Measurements from ENCODE around the gene SV2A.

DNA sequence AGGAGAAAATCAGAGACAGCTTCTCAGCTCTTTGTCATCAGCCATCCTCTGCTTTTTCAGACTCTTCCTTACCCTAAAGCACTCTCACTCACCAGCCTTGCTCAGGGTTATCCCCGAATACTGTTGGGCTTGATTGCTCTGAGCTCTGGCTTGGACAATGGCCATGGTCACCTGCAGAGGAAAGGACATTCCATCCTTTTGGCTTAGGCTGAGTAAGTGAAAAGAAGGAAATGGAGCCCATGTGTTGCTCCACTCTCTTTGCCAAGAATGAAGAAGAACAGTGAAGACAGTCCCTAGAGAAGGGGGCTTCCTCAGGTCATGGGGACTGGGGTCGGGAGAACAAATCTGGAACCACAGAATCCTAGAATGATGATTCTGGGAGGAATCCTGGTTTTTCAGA is 16.7 kb upstream of the SV2A start:
- TF ChIP-seq, protein P1, sequence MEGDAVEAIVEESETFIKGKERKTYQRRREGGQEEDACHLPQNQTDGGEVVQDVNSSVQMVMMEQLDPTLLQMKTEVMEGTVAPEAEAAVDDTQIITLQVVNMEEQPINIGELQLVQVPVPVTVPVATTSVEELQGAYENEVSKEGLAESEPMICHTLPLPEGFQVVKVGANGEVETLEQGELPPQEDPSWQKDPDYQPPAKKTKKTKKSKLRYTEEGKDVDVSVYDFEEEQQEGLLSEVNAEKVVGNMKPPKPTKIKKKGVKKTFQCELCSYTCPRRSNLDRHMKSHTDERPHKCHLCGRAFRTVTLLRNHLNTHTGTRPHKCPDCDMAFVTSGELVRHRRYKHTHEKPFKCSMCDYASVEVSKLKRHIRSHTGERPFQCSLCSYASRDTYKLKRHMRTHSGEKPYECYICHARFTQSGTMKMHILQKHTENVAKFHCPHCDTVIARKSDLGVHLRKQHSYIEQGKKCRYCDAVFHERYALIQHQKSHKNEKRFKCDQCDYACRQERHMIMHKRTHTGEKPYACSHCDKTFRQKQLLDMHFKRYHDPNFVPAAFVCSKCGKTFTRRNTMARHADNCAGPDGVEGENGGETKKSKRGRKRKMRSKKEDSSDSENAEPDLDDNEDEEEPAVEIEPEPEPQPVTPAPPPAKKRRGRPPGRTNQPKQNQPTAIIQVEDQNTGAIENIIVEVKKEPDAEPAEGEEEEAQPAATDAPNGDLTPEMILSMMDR (IDR thresholded peaks at IDR 0.05): no peak
- TF ChIP-seq EZH2 (IDR thresholded peaks at IDR 0.05; ENCODE audit: borderline replicate concordance, insufficient read depth, low read depth, low read length, poor library complexity, severe bottlenecking): no peak

All from B cell (primary cell).